H1 (cell line): ENCODE measurements around the gene EFNA3. TPM values are rescaled to one million over a fixed set of nuclear protein-coding genes. Genes with fewer than 3 reads are reported as not detected.
A peak's percentile ranks its signal among the peaks of the same experiment; 100 is the strongest.

Experiments
- CTCF ChIA-PET: fragments of 300-600 bp; sonication (Branson Sonifier 250); formaldehyde crosslinking; loops from one replicate; lab custom pipeline; 2021; ENCODE audit not compliant: partially characterized antibody; lab: Charles Lee
- POLR2A ChIA-PET: fragments of 300-600 bp; sonication (Branson Sonifier 250); formaldehyde crosslinking; loops from one replicate; lab custom pipeline; 2021; ENCODE audit warnings: inconsistent platforms; ENCODE audit not compliant: partially characterized antibody; lab: Charles Lee
- DNase-seq, 2 experiments: peaks; one replicate each; pipeline versions ENCODE4 v3.0.0 to v3.0.0-alpha.2; 2010 to 2022; ENCODE audit warnings: low spot score in 2 of 2, low read depth in 1 of 2, mixed read lengths in 1 of 2
- FAIRE-seq: peaks from 2 replicates; lab custom pipeline; 2011; peaks lifted over from hg19 to GRCh38; lab: Jason Lieb, UNC
- H2AFZ ChIP-seq: 2 replicates; pipeline ENCODE4 v1.8.1; 2012; ENCODE audit warnings: low read length, inconsistent platforms
- H2AK5ac ChIP-seq: 2 replicates; pipeline ENCODE4 v1.6.1; 2013; ENCODE audit warnings: low read depth, low read length
- H2BK120ac ChIP-seq: replicated peaks from 2 replicates; pipeline ENCODE3; 2013; ENCODE audit warnings: low read depth, low read length, inconsistent platforms
- H2BK12ac ChIP-seq: 2 replicates; pipeline ENCODE4 v1.6.1; 2013; ENCODE audit warnings: low read depth, low read length
- H2BK15ac ChIP-seq: 2 replicates; pipeline ENCODE4 v1.6.1; 2013; ENCODE audit warnings: low read length
- H2BK20ac ChIP-seq: 2 replicates; pipeline ENCODE4 v1.6.1; 2013; ENCODE audit warnings: low read length
- H2BK5ac ChIP-seq: 2 replicates; pipeline ENCODE4 v1.6.1; 2013; ENCODE audit warnings: low read depth, low read length
- H3K14ac ChIP-seq: 2 replicates; pipeline ENCODE4 v1.6.1; 2013; ENCODE audit warnings: inconsistent platforms; ENCODE audit not compliant: insufficient read length
- H3K18ac ChIP-seq: 2 replicates; pipeline ENCODE4 v1.6.1; 2013; ENCODE audit warnings: low read length; ENCODE audit errors: extremely low read depth
- H3K23ac ChIP-seq: 2 replicates; pipeline ENCODE4 v1.6.1; 2013; ENCODE audit warnings: inconsistent platforms; ENCODE audit not compliant: insufficient read length
- H3K23me2 ChIP-seq: 2 replicates; pipeline ENCODE4 v1.6.1; 2013; ENCODE audit warnings: low read depth, low read length
- H3K27ac ChIP-seq: 2 replicates; pipeline ENCODE4 v1.6.1; 2011; ENCODE audit warnings: low read depth, low read length, inconsistent platforms
- H3K27me3 ChIP-seq, 4 experiments: replicated peaks in 1 of 4; 1 replicate in 1 of 4; 2 replicates in 3 of 4; pipeline versions ENCODE4 v1.6.1 to v1.8.1; 2011 to 2013; ENCODE audit warnings: low read length in 3 of 4, mild to moderate bottlenecking in 3 of 4, inconsistent platforms in 2 of 4, mixed read lengths in 2 of 4, moderate library complexity in 1 of 4; ENCODE audit not compliant: control insufficient read depth in 3 of 4, insufficient read depth in 3 of 4; ENCODE audit errors: extremely low read depth in 1 of 4
- H3K36me3 ChIP-seq, 4 experiments: 2 replicates each; pipeline versions ENCODE4 v1.6.1 to v1.8.1; 2011 to 2013; ENCODE audit warnings: mild to moderate bottlenecking in 4 of 4, low read length in 3 of 4, moderate library complexity in 2 of 4, control low read depth in 1 of 4, inconsistent platforms in 1 of 4; ENCODE audit not compliant: insufficient read depth in 4 of 4, control insufficient read depth in 2 of 4
- H3K4ac ChIP-seq: replicated peaks from 2 replicates; pipeline ENCODE3; 2013; ENCODE audit warnings: low read length, low read depth, mixed read lengths, inconsistent platforms; ENCODE audit not compliant: insufficient read length
- H3K4me1 ChIP-seq, 4 experiments: replicated peaks in 1 of 4; 1 replicate in 1 of 4; 2 replicates in 3 of 4; pipeline versions ENCODE4 v1.6.1 to v1.8.1; 2011 to 2013; ENCODE audit warnings: low read length in 3 of 4, inconsistent platforms in 2 of 4, mixed read lengths in 1 of 4; ENCODE audit not compliant: insufficient read depth in 4 of 4, control insufficient read depth in 3 of 4
- H3K4me2 ChIP-seq, 2 experiments: 2 replicates each; pipeline versions ENCODE4 v1.6.1 to v1.8.1; 2011 to 2013; ENCODE audit warnings: low read depth in 2 of 2, low read length in 2 of 2, control low read depth in 1 of 2, inconsistent platforms in 1 of 2, mild to moderate bottlenecking in 1 of 2; ENCODE audit not compliant: insufficient read depth in 1 of 2
- H3K4me3 ChIP-seq, 4 experiments: fragments of 200-600, 300-600 bp in 1 of 4; sonication (generic), shearing (Covaris generic), sonication (Bioruptor Twin) in 1 of 4; 2 replicates each; pipeline versions ENCODE4 v1.5.1 to v1.8.1; 2011 to 2016; ENCODE audit warnings: low read length in 4 of 4, low read depth in 3 of 4, control low read depth in 2 of 4, inconsistent platforms in 2 of 4, mild to moderate bottlenecking in 2 of 4, mixed read lengths in 1 of 4, moderate library complexity in 1 of 4; ENCODE audit not compliant: insufficient read depth in 2 of 4; ENCODE audit errors: extremely low read depth in 1 of 4
- H3K56ac ChIP-seq: replicated peaks from 2 replicates; pipeline ENCODE3; 2013; ENCODE audit warnings: low read depth, mild to moderate bottlenecking, mixed read lengths, low read length, inconsistent platforms; ENCODE audit not compliant: insufficient read length
- H3K79me1 ChIP-seq: 2 replicates; pipeline ENCODE4 v1.6.1; 2013; ENCODE audit warnings: low read depth, low read length, control low read depth
- H3K79me2 ChIP-seq, 2 experiments: 2 replicates each; pipeline versions ENCODE4 v1.6.1 to v1.8.1; 2012 to 2013; ENCODE audit warnings: low read length in 2 of 2, mild to moderate bottlenecking in 2 of 2, inconsistent platforms in 1 of 2; ENCODE audit not compliant: insufficient read depth in 2 of 2, control insufficient read depth in 1 of 2
- H3K9ac ChIP-seq, 4 experiments: replicated peaks in 1 of 4; 1 replicate in 1 of 4; 2 replicates in 3 of 4; pipeline versions ENCODE4 v1.6.1 to v1.8.1; 2011 to 2013; ENCODE audit warnings: low read depth in 3 of 4, low read length in 3 of 4, control low read depth in 2 of 4, mild to moderate bottlenecking in 2 of 4, moderate library complexity in 2 of 4, inconsistent platforms in 1 of 4; ENCODE audit errors: extremely low read depth in 1 of 4
- H3K9me3 ChIP-seq, 2 experiments: 2 replicates each; pipeline versions ENCODE4 v1.6.1 to v1.8.1; 2012 to 2013; ENCODE audit warnings: mild to moderate bottlenecking in 2 of 2, moderate library complexity in 2 of 2, control low read depth in 1 of 2, inconsistent platforms in 1 of 2, low read depth in 1 of 2, low read length in 1 of 2, mixed read lengths in 1 of 2; ENCODE audit not compliant: insufficient read depth in 2 of 2
- H4K20me1 ChIP-seq, 2 experiments: replicated peaks in 1 of 2; 2 replicates each; pipeline versions ENCODE3 to v1.8.1; 2011 to 2013; ENCODE audit warnings: inconsistent platforms in 2 of 2, low read length in 2 of 2, mild to moderate bottlenecking in 1 of 2; ENCODE audit not compliant: insufficient read depth in 2 of 2, control insufficient read depth in 1 of 2
- H4K5ac ChIP-seq: 2 replicates; pipeline ENCODE4 v1.6.1; 2013; ENCODE audit warnings: low read length, low read depth, mixed read lengths, inconsistent platforms; ENCODE audit not compliant: insufficient read length
- H4K8ac ChIP-seq: 2 replicates; pipeline ENCODE4 v1.8.0; 2013; ENCODE audit warnings: mild to moderate bottlenecking, moderate library complexity, low read length, inconsistent platforms; ENCODE audit not compliant: insufficient read depth; ENCODE audit errors: extremely low read depth
- H4K91ac ChIP-seq: replicated peaks from 2 replicates; pipeline ENCODE3; 2013; ENCODE audit warnings: low read length, mixed read lengths, inconsistent platforms; ENCODE audit not compliant: insufficient read length
- BACH1 ChIP-seq: IDR thresholded peaks from 2 replicates; pipeline ENCODE4 v1.6.1; 2012; ENCODE audit warnings: low read length, improper control_type of control experiment
- E2F6 ChIP-seq: IDR thresholded peaks from 2 replicates; pipeline ENCODE4 v1.6.1; 2012; ENCODE audit warnings: inconsistent platforms
- KDM4A ChIP-seq: IDR thresholded peaks from one replicate; pipeline ENCODE4 v1.7.1; 2012; ENCODE audit warnings: low read depth, mild to moderate bottlenecking, moderate library complexity, low read length, inconsistent platforms; ENCODE audit not compliant: severe bottlenecking
- POLR2AphosphoS5 ChIP-seq: IDR thresholded peaks from 2 replicates; pipeline ENCODE4 v1.6.1; 2011; ENCODE audit warnings: low read depth, low read length
- RAD21 ChIP-seq, 2 experiments: IDR thresholded peaks in 1 of 2; conservative IDR thresholded peaks in 1 of 2; 2 replicates each; pipeline ENCODE4 v1.6.1; 2011; ENCODE audit warnings: low read depth in 2 of 2, low read length in 2 of 2, improper control_type of control experiment in 1 of 2, inconsistent platforms in 1 of 2, mild to moderate bottlenecking in 1 of 2, moderate library complexity in 1 of 2
- WGBS, 2 experiments: shearing (Covaris generic) in 1 of 2; methylation state at CpG; one replicate each; pipeline versions ENCODE4 v1.1.6 to v1.1.7; 2013 to 2015; ENCODE audit warnings: low lambda C conversion rate in 2 of 2, mixed read lengths in 2 of 2, inconsistent platforms in 1 of 2, low coverage in 1 of 2, missing lambda C conversion rate in 1 of 2; ENCODE audit not compliant: insufficient replicate concordance in 2 of 2, insufficient coverage in 1 of 2, insufficient read length in 1 of 2; ENCODE audit errors: extremely low coverage in 1 of 2, missing lambda C conversion rate in 1 of 2; 5-methylcytosine and 5-hydroxymethylcytosine counted together
- polyA plus RNA-seq, 7 experiments: library from polyadenylated mRNA; depleted of rRNA in 3 of 7; stranded (reverse) in 5 of 7; unstranded in 2 of 7; fragments of >200 nt in 5 of 7; fragments of 200-250 nt in 2 of 7; gene quantifications; 1 replicate in 5 of 7; 2 replicates in 1 of 7; 4 replicates in 1 of 7; pipeline versions ENCODE4 v1.2.1 to v1.2.3, GENCODE V29; 2011 to 2013; ENCODE audit warnings: missing spikeins in 2 of 7, mixed read lengths in 2 of 7
- total RNA-seq: library from RNA; stranded (reverse); fragmentation: NEBNext Ultra II Directional; extraction: Animal tissue kit (Norgen Biotek cat#: 25700); gene quantifications from 2 replicates; pipeline ENCODE4 v1.2.1, GENCODE V29; 2021
- TF ChIP-seq, protein P1 (sequence below), 3 experiments: IDR thresholded peaks; 1 replicate in 2 of 3; 2 replicates in 1 of 3; pipeline versions ENCODE4 v1.5.1 to v1.6.1; 2011; ENCODE audit warnings: low read length in 3 of 3, mild to moderate bottlenecking in 3 of 3, inconsistent platforms in 2 of 3, low read depth in 1 of 3, moderate library complexity in 1 of 3; ENCODE audit not compliant: insufficient read depth in 1 of 3; ENCODE audit errors: control extremely low read depth in 1 of 3

EFNA3 gene
- total and polyA plus RNA-seq, 2 of the 8 experiments (the other 6 are each of a cell fraction or from before 2014, with no cell fraction given): 10.8 to 13.8 TPM

GRCh38 chr1:155062702-155063411 lies 15.8 kb upstream of the EFNA3 start:
- H2BK5ac ChIP-seq: no peak overlapping the region
- no peak overlapping the region for H3K23ac ChIP-seq
- H2BK15ac ChIP-seq: no peak overlapping the region
- DNase-seq (peak in 1 of 2 experiments; percentile 99), FAIRE-seq (no peak)
- no peaks in the 10 kb centered on the region for H3K9me3 ChIP-seq
- no peak overlapping the region for H3K4ac ChIP-seq
- H3K9ac ChIP-seq: no peak overlapping the region
- H3K56ac ChIP-seq: peak overlapping the region; percentile 27
- H3K4me3 ChIP-seq: peak overlapping the region; percentile 63 to 85 (median 82); a peak in 7 of 8 replicates
- H4K5ac ChIP-seq: no peak overlapping the region
- H3K4me2 ChIP-seq: peak overlapping the region; percentile 68 to 97
- no peak overlapping the region for H2BK120ac ChIP-seq
- H2AK5ac ChIP-seq: no peak overlapping the region
- H3K14ac ChIP-seq: no peak overlapping the region
- CTCF ChIA-PET: interaction anchor here (0.8 to 33.9 kb wide), 16 partner anchors 2 to 394 kb away, joined by 3 to 907 read pairs (median 7); partner anchors contain the start of genes ADAM15, EFNA3, EFNA4 and KRTCAP2
- POLR2A ChIA-PET: interaction anchor here (0.7 to 4.6 kb wide), 17 partner anchors 8 to 122 kb away, joined by 3 to 21 read pairs (median 4); partner anchors contain the start of genes ADAM15, EFNA3, KRTCAP2 and LENEP
- no peaks in the 10 kb centered on the region for H3K79me1 ChIP-seq
- H3K27ac ChIP-seq: no peak overlapping the region
- H3K18ac ChIP-seq: no peak overlapping the region; the same call in 1 of the 2 replicates
- H4K91ac ChIP-seq: peak overlapping the region; percentile 14
- peaks cover 2 to 13% of the 10 kb centered on the region in 2 experiments for H4K20me1 ChIP-seq
- 4% methylated on average over 18 of the region's 46 CpGs; no CpG with 5 or more reads in 1 of the 2 experiments for WGBS, 2 experiments
- peak overlapping the region; percentile 63; the same call in 1 of the 2 replicates for H4K8ac ChIP-seq
- peaks cover 0 to 15% of the 10 kb centered on the region in 2 experiments; a peak in 2 of 4 replicates for H3K79me2 ChIP-seq
- H2BK12ac ChIP-seq: 0 out of 2 replicates have a peak overlapping the region, but pooled peaks have one; percentile 29
- peaks cover 0 to 6% (median under 1%) of the 10 kb centered on the region in 4 experiments; a peak in 5 of 8 replicates for H3K36me3 ChIP-seq
- H3K23me2 ChIP-seq: peaks cover 15% of the 10 kb centered on the region
- H3K4me1 ChIP-seq: peaks cover 0 to 19% (median 6%) of the 10 kb centered on the region in 4 experiments; a peak in 5 of 7 replicates
- no peak overlapping the region for H2AFZ ChIP-seq
- H2BK20ac ChIP-seq: 0 out of 2 replicates have a peak overlapping the region, but pooled peaks have one; percentile 72
- H3K27me3 ChIP-seq: peaks cover 0 to 4% (median 1%) of the 10 kb centered on the region in 4 experiments; a peak in 2 of 7 replicates
- no peak for TF ChIP-seq POLR2AphosphoS5
- TF ChIP-seq BACH1: 0 out of 2 replicates have a peak, but pooled peaks have one; percentile 17
- TF ChIP-seq E2F6: peak; percentile 30; the same call in 1 of the 2 replicates
- TF ChIP-seq, protein P1, sequence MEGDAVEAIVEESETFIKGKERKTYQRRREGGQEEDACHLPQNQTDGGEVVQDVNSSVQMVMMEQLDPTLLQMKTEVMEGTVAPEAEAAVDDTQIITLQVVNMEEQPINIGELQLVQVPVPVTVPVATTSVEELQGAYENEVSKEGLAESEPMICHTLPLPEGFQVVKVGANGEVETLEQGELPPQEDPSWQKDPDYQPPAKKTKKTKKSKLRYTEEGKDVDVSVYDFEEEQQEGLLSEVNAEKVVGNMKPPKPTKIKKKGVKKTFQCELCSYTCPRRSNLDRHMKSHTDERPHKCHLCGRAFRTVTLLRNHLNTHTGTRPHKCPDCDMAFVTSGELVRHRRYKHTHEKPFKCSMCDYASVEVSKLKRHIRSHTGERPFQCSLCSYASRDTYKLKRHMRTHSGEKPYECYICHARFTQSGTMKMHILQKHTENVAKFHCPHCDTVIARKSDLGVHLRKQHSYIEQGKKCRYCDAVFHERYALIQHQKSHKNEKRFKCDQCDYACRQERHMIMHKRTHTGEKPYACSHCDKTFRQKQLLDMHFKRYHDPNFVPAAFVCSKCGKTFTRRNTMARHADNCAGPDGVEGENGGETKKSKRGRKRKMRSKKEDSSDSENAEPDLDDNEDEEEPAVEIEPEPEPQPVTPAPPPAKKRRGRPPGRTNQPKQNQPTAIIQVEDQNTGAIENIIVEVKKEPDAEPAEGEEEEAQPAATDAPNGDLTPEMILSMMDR (IDR thresholded peaks at IDR 0.05; ENCODE audit: control extremely low read depth in 1 of 3, insufficient read depth in 1 of 3, low read depth in 1 of 3, low read length in 3 of 3): peak in 2 of 3 experiments; percentile 83 to 98; a peak in 3 of 4 replicates
- peak; percentile 87 to 90 for TF ChIP-seq RAD21 (IDR thresholded peaks at IDR 0.05 in 1 of 2, conservative IDR thresholded peaks at IDR 0.05 in 1 of 2; ENCODE audit: low read depth in 2 of 2, low read length in 2 of 2)
- TF ChIP-seq KDM4A: peak; percentile 49
